ENCODE data around the gene BACH1. TPM values are rescaled to one million over a fixed set of nuclear protein-coding genes. Genes with fewer than 3 reads are reported as not detected.

BACH1 gene
- total and polyA plus RNA-seq, 11 donors: 5.3 to 83.4 (median 36.7) TPM

DNA sequence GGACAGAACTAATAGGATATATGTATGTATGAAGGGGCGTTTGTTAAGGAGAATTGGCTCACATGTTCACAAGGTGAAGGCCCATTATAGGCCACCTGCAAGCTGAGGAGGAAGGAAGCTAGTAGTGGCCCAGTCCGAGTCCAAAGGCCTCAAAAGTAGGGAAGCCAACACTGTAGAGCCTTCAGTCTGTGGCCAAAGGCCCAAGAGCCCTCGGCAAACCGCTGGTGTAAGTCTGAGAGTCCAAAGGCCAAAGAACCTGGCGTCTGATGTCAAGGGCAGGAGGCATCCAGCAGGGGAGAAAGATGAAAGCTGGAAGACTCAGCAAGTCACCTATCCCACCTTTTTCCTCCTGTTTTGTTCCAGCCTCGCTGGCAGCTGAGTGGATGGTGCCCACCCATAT lies 24.5 kb downstream of the BACH1 start:
- no peak overlapping the region for H3K4me3 ChIP-seq
- no peak overlapping the region for H3K27ac ChIP-seq
- TF ChIP-seq, protein P1, sequence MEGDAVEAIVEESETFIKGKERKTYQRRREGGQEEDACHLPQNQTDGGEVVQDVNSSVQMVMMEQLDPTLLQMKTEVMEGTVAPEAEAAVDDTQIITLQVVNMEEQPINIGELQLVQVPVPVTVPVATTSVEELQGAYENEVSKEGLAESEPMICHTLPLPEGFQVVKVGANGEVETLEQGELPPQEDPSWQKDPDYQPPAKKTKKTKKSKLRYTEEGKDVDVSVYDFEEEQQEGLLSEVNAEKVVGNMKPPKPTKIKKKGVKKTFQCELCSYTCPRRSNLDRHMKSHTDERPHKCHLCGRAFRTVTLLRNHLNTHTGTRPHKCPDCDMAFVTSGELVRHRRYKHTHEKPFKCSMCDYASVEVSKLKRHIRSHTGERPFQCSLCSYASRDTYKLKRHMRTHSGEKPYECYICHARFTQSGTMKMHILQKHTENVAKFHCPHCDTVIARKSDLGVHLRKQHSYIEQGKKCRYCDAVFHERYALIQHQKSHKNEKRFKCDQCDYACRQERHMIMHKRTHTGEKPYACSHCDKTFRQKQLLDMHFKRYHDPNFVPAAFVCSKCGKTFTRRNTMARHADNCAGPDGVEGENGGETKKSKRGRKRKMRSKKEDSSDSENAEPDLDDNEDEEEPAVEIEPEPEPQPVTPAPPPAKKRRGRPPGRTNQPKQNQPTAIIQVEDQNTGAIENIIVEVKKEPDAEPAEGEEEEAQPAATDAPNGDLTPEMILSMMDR (IDR thresholded peaks at IDR 0.05): no peak
- TF ChIP-seq POLR2A (IDR thresholded peaks at IDR 0.05): no peak
- no peak for DNase-seq
- H3K4me1 ChIP-seq: peaks cover 0 to 48% (median 15%) of the 10 kb centered on the region in 12 donors
- H3K36me3 ChIP-seq: peaks cover 0 to 59% (median 39%) of the 10 kb centered on the region in 9 donors
- no peaks in the 10 kb centered on the region for H3K27me3 ChIP-seq
- WGBS, 4 donors: 92 to 94% (median 92%) methylated on average over 6 of the region's 6 CpGs
- ATAC-seq: no peak
- intact Hi-C loops (cut with DNase I): no loop called here
- H3K9me3 ChIP-seq: no peaks in the 10 kb centered on the region

DNA sequence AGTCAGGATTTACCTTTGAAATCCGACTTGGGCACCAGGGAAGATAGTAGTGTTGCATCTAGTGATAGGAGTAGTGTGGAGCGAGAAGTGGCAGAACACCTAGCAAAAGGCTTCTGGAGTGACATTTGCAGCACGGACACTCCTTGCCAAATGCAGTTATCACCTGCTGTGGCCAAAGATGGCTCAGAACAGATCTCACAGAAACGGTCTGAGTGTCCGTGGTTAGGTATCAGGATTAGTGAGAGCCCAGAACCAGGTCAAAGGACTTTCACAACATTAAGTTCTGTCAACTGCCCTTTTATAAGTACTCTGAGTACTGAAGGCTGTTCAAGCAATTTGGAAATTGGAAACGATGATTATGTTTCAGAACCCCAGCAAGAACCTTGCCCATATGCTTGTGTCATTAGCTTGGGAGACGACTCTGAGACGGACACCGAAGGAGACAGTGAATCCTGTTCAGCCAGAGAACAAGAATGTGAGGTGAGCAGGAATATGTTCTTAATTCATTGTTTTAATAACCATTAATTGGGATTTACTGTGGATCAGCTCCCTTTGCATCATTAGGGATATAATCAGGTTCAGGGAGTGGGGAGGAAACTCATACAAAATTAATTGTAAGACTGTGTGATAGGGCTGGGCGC lies 28.3 kb downstream of the BACH1 start:
- H3K9me3 ChIP-seq: no peaks in the 10 kb centered on the region
- H3K36me3 ChIP-seq: peaks cover 0 to 86% (median 61%) of the 10 kb centered on the region in 9 donors
- WGBS, 4 donors: 78 to 87% (median 84%) methylated on average over 10 of the region's 10 CpGs
- DNase-seq: no peak
- H3K4me3 ChIP-seq: no peak overlapping the region
- no peaks in the 10 kb centered on the region for H3K27me3 ChIP-seq
- H3K27ac ChIP-seq: no peak overlapping the region
- H3K4me1 ChIP-seq: peaks cover 0 to 53% (median 0%) of the 10 kb centered on the region in 12 donors
- intact Hi-C loops (cut with DNase I): no loop called here
- peak in 1 of 4 donors; percentile 29 for ATAC-seq
- TF ChIP-seq, protein P1 (IDR thresholded peaks at IDR 0.05): no peak
- no peak for TF ChIP-seq POLR2A (IDR thresholded peaks at IDR 0.05)

DNA sequence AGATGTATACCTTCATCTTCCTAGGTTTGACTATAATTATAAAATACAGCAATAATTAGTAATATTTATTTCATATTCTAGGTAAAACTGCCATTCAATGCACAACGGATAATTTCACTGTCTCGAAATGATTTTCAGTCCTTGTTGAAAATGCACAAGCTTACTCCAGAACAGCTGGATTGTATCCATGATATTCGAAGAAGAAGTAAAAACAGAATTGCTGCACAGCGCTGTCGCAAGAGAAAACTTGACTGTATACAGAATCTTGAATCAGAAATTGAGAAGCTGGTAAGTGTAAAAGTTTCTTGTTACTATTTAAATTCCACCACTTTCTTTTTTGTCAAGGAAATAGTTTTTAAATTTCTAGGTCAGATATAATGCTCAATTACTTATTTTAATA lies 30.7 kb downstream of the BACH1 start:
- peaks cover 0 to 81% (median 60%) of the 10 kb centered on the region in 9 donors for H3K36me3 ChIP-seq

DNA sequence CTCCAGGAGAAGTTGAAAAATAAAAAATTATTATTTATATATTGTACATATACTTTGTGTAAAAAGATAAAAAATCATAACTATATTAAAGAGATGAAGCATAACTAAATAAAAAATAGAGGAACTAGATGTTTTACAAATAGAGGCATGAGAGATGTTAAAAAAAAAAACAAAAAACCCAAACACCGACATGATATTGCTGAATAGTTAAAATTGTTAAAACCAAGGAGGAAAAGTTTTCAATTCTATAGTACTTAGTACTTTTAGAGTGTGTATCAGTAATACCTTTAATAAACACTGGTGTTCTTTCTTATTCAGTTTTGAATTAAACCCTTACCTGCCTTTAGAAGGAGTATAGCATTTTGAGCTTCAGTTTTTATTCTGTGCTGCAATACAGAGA lies 32.1 kb downstream of the BACH1 start:
- TF ChIP-seq, protein P1 (IDR thresholded peaks at IDR 0.05): no peak
- TF ChIP-seq POLR2A (IDR thresholded peaks at IDR 0.05): no peak
- Histone ChIP-seq H3K9me3 (no peaks in the 10 kb centered on the region), H3K27me3 (no peaks in the 10 kb centered on the region), H3K36me3 (peaks cover 0 to 77% (median 65%) of the 10 kb centered on the region in 9 donors), H3K4me3 (no peak overlapping the region), H3K4me1 (peaks cover 0 to 60% (median 9%) of the 10 kb centered on the region in 12 donors), H3K27ac (no peak overlapping the region)
- intact Hi-C loops (cut with DNase I): loop anchor here in 1 of 10 donors (5.0 kb wide), 1 partner anchor 33 kb away; the partner anchor contains the start of gene BACH1
- DNase-seq (no peak), ATAC-seq (no peak)
- 83 to 93% (median 87%) methylated on average over 1 of the region's 1 CpG for WGBS, 4 donors

More for the DNA sequence above, 30.7 kb downstream of the BACH1 start:
- Histone ChIP-seq H3K4me1 (peaks cover 0 to 54% (median 9%) of the 10 kb centered on the region in 12 donors), H3K27ac (no peak overlapping the region), H3K27me3 (no peaks in the 10 kb centered on the region), H3K4me3 (no peak overlapping the region), H3K9me3 (no peaks in the 10 kb centered on the region)
- DNase-seq (no peak), ATAC-seq (no peak)
- TF ChIP-seq POLR2A (IDR thresholded peaks at IDR 0.05): no peak
- TF ChIP-seq, protein P1 (IDR thresholded peaks at IDR 0.05): no peak
- 79 to 84% (median 81%) methylated on average over 5 of the region's 5 CpGs for WGBS, 4 donors
- intact Hi-C loops (cut with DNase I): no loop called here
